ENCODE results near the gene CREB5. TPM values are rescaled to one million over a fixed set of nuclear protein-coding genes. Genes with fewer than 3 reads are reported as not detected.

The CREB5 gene
- polyA plus RNA-seq, 1 experiment, result 3.9 TPM

- no peak for TF ChIP-seq CTCF (IDR thresholded peaks at IDR 0.05; ENCODE audit: insufficient read depth, low read depth, low read length)
- no peak for DNase-seq (ENCODE audit: low read depth)
- H3K27me3 ChIP-seq (ENCODE audit: control insufficient read depth, insufficient read depth, low read length), result no peaks in the 10 kb centered on the region
- ChIA-PET CTCF (no interaction called here), POLR2A (no interaction called here)
- H3K36me3 ChIP-seq (ENCODE audit: control insufficient read depth, insufficient read depth, low read length), result no peaks in the 10 kb centered on the region
- H3K4me3 ChIP-seq (ENCODE audit: low read depth, low read length), result no peak overlapping the region
Measured at GRCh38 chr7:28793381-28794085, 381.2 kb downstream of the CREB5 start.

DNA sequence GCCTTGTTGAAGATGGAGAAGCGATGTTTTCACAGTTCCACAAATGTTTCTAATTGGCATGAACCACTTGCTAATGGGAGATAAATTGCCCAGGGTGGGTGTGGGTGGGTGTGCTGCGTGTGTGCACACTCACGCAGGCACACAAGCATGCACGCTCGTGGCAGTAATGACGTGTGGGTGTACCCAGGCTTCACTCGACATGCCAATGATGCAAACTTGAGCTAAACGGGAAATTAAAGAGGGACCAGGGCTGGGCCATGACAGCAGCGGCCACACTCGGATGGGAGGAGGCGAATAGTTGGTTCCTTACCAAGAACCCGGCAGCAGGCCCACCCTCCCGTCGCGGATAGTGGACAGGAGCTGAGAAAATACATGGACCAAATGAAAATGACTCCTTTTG is 386.0 kb downstream of the CREB5 start:
- ChIA-PET POLR2A (interaction anchor here (0.6 kb wide), 1 partner anchor 113 kb away, joined by 4 read pairs; no protein-coding TSS in a partner anchor), CTCF (interaction anchor here (0.9 to 1.2 kb wide), 3 partner anchors 10 to 225 kb away, joined by 3 read pairs; no protein-coding TSS in a partner anchor)
- Histone ChIP-seq H3K4me3 (ENCODE audit: low read depth, low read length) (no peak overlapping the region), H3K36me3 (ENCODE audit: control insufficient read depth, insufficient read depth, low read length) (no peaks in the 10 kb centered on the region), H3K27me3 (ENCODE audit: control insufficient read depth, insufficient read depth, low read length) (no peaks in the 10 kb centered on the region; the same call in 1 of the 2 replicates)
- DNase-seq (ENCODE audit: low read depth), result no peak
- no peak for TF ChIP-seq CTCF (IDR thresholded peaks at IDR 0.05; ENCODE audit: insufficient read depth, low read depth, low read length)

- ChIA-PET CTCF (no interaction called here), POLR2A (no interaction called here)
- DNase-seq (ENCODE audit: low read depth), result no peak
- no peak overlapping the region for H3K4me3 ChIP-seq (ENCODE audit: low read depth, low read length)
- no peaks in the 10 kb centered on the region; the same call in 1 of the 2 replicates for H3K27me3 ChIP-seq (ENCODE audit: control insufficient read depth, insufficient read depth, low read length)
- TF ChIP-seq CTCF (IDR thresholded peaks at IDR 0.05; ENCODE audit: insufficient read depth, low read depth, low read length), result no peak
- H3K36me3 ChIP-seq (ENCODE audit: control insufficient read depth, insufficient read depth, low read length), result no peaks in the 10 kb centered on the region
Measured at GRCh38 chr7:28799619-28800018, 387.3 kb downstream of the CREB5 start.

- Histone ChIP-seq H3K36me3 (ENCODE audit: control insufficient read depth, insufficient read depth, low read length) (no peaks in the 10 kb centered on the region), H3K4me3 (ENCODE audit: low read depth, low read length) (no peak overlapping the region), H3K27me3 (ENCODE audit: control insufficient read depth, insufficient read depth, low read length) (no peaks in the 10 kb centered on the region; the same call in 1 of the 2 replicates)
- CTCF ChIA-PET, result no interaction called here
- POLR2A ChIA-PET, result no interaction called here
- DNase-seq (ENCODE audit: low read depth), result no peak
- TF ChIP-seq CTCF (IDR thresholded peaks at IDR 0.05; ENCODE audit: insufficient read depth, low read depth, low read length), result no peak
Measured at GRCh38 chr7:28800150-28800549, 387.8 kb downstream of the CREB5 start.

GRCh38 chr7:28802450-28802849 is 390.1 kb downstream of the CREB5 start:
- TF ChIP-seq CTCF (IDR thresholded peaks at IDR 0.05; ENCODE audit: insufficient read depth, low read depth, low read length), result no peak
- no peaks in the 10 kb centered on the region; the same call in 1 of the 2 replicates for H3K27me3 ChIP-seq (ENCODE audit: control insufficient read depth, insufficient read depth, low read length)
- no peaks in the 10 kb centered on the region for H3K36me3 ChIP-seq (ENCODE audit: control insufficient read depth, insufficient read depth, low read length)
- DNase-seq (ENCODE audit: low read depth), result no peak
- CTCF ChIA-PET, result interaction anchor here (1.0 kb wide), 2 partner anchors 14 to 18 kb away, joined by 3 read pairs; no protein-coding TSS in a partner anchor
- H3K4me3 ChIP-seq (ENCODE audit: low read depth, low read length), result no peak overlapping the region
- POLR2A ChIA-PET, result no interaction called here

All from BJ (cell line).